Measurements from ENCODE around the gene WHRN.

The WHRN gene

GRCh38 chr9:114356792-114357191 is 148.5 kb downstream of the WHRN start:
- DNase-seq, result no peak

- DNase-seq, result no peak
These were observed 149.5 kb downstream of the WHRN start for GRCh38 chr9:114355821-114356220.

Data from NCI-H2029 (cell line).